ENCODE results near the gene CTNND2.
"Not testable (repeated sequence)": the region's sequence is repeated elsewhere in the genome, so short reads cannot be mapped to it uniquely, and the experiment has no call there.

Gene CTNND2

DNA sequence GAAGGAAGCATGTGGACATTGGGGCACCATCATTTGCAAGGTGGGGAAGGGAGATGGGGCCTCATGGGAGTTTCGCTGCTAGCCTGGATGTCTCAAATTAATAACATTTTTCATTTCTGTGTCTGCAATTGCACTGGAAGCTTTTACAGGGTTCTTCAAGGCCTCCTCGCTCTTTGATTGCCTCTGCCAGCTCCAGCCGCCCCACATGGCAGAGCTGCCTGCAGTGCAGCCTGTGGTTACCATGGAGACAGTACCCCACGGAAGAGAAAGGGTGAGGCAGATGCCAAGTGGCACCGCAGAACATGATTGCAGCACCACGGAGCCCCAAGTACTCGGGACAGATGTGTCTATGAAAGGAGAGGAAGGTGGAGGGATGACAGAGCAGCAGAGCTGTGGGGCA lies 25.4 kb downstream of the CTNND2 start:
- DNase-seq (ENCODE audit: low read depth in 4 of 4, low spot score in 1 of 4) = no peak

DNA sequence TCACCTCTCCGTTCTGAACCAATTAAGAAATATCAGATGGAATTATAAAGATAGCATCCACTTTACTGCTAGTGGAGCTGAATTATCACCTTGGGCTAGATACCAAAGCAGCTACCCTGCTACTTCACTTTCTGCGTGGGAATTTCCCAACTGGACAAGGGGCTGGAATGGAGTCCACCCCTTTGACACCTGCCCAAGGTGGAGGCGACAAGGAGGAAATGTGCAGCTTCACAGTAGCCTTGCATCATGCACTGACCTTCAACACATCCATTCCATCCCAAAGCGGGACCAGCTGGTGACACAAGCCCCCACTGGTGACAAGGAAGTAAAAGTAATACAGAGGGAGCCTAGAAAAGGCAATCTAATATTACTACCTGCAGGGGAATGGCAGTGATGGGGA lies 30.7 kb downstream of the CTNND2 start:
- DNase-seq (ENCODE audit: low read depth in 4 of 4, low spot score in 1 of 4) = no peak

DNA sequence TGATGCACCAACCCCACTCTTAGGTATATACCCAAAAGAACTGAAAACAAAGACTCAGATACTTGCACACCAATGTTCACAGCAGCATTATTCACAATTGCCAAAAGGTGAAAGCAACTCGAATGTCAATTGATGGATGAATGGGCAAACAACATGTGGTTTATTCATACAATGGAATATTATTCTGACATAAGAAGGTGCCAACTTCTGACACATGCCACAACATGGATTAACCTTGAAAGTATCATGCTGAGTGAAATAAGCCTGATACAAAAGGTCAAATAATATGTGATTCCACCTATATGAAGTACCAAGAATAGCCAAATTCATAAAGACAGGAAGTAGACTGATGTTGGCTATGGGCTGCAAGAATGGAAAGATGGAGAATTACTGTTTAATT lies 35.0 kb downstream of the CTNND2 start:
- DNase-seq (ENCODE audit: low read depth in 4 of 4, low spot score in 1 of 4) = no peak

DNA sequence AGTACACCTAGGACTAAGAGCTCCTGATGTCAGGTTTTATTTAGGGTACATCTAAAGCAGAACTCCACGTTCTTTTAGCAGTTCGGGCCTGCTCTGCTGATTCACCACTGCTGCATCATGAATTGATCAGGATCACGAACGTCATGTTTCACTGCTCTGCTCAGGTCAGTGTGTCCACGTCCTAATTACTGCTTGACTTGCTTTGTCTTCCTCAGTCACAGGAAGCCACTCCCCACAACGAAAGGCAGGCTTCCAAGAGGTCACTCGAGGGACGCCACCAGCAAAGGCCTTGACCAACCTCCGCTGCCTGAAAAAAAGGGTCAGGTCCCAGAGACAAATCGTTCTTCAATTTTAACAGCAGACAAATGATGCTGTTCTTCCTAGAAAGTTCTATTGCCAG lies 40.3 kb downstream of the CTNND2 start:
- no peak for DNase-seq (ENCODE audit: low read depth in 4 of 4, low spot score in 1 of 4)

DNA sequence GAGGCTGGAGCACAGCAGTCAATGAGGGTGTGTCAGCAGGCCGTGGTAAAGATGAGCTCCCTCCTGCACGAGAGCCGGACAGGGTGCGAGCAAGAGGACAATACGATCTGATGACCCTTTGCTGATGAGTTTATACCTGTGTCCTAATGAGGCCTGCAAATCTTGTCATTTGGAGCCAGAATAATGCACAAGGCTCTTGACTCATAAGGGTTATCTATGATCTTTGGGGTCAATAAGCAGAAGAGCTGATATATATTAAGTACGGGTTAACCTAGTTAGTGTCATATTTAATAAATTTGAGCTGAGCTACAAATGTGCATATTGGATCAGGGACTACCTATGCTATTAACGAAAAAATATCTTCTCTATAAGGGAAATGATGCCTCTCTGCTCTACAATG lies 46.9 kb downstream of the CTNND2 start:
- DNase-seq (ENCODE audit: low read depth in 4 of 4, low spot score in 1 of 4) = no peak

DNA sequence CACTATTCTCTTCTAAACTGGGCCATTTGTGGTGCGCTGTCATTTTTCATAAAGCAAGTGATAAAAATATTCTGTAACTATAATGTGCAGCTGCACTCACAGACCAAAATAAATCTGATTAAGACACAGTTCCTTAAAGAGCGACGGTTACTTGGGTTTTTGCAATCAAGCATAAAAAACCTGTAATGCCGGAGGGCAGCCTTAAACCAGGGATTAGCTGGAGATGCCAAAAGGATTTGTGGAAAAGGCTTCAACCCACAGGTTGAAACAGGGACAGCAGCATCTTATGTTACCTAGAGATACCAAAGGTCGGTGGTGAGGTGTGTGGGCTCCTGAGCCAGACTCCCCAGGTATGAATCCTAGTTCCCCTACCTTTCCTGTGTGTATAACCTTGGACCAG lies 49.3 kb downstream of the CTNND2 start:
- DNase-seq (ENCODE audit: low read depth in 4 of 4, low spot score in 1 of 4) = no peak

DNA sequence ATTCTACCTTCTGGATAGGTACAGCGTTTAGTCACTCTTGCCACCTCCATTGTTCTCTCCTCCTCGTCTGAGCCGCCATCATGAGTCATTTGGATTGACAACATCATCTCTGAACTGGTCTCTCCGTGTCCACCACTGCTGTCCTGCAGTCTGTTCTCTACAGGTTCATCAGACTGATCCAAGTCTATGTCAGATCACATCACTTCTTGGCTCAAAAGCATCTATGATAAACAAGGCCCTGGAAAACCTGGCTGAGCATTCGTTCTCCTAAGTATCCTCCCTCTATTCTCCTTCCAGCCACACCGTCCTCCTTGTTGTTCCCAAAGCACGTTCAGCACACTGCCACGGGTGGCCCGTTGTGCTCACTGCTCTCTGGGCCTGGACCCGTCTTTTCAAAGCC lies 50.5 kb downstream of the CTNND2 start:
- DNase-seq (ENCODE audit: low read depth in 4 of 4, low spot score in 1 of 4) = no peak

DNA sequence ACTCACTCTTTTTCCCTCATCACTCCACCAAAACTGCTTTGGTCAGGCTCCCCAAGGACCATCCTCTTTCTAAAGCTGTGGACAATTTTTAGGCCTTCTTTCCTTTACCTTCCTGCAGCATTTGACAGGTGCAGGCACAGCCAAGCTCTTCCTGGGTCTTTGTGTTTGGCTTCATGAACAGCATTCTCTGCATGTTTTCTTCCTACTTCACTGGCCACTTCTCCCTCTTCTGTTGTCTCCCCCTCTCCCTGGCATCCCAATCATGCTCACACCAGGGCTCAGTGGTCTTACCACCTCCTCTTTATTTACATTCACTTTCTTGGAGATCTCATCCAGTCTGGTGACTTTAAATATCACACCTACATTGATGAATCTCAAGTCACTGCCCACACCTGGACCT lies 51.1 kb downstream of the CTNND2 start:
- DNase-seq (ENCODE audit: low read depth in 4 of 4, low spot score in 1 of 4) = no peak

DNA sequence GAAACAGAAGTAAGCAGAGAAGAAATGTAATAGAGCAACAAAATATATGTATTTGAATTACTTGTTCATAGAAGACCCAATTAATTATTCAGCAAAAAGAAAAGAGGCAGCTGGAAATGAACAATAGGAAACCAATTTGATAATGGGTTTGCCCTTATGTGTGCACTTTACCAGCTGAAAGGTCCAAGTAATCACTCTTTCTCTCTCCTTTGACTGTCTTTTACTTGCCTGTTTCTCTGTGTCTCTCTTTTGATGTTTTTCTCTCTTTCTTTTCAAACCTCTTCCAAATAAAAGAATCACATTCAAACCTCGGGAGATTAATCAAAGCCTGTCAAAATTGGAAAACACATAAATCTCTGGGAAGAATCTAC lies 51.5 kb downstream of the CTNND2 start:
- no peak for DNase-seq (ENCODE audit: low read depth in 4 of 4, low spot score in 1 of 4)

DNA sequence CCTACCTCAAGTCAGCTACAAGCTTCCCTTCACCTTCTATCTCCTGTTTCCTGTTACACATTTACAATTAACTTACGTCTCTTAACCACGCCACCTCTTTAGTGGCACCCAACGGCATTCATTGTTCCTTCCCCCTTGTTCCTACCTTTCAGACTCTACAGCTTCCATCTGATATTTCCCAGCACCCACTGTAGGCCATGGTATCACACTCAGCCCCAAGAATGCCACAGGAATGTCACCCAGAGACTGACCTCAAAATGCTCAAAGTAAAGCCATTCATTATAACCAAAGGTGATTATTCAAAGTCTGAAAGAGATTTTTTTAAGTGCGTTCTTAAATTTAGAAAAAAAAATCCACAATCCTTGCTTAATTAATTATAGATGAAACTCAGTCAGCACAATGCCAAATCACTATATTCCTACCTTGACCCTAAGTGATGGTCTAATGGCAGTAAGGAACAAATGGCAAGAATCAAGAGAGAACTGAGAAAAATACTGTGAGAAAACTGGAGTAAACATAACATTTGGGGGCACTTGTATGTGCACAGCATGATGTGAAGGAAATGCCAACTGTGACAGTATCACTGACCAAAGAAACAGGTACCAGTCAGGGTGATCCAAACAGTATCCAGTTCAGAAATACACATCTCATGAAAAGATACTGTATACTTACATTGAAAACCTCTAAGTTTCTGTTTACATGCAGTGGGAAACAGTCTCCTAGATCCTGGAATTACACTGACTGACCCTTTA lies 52.1 kb downstream of the CTNND2 start:
- DNase-seq (ENCODE audit: low read depth in 4 of 4, low spot score in 1 of 4) = no peak

DNA sequence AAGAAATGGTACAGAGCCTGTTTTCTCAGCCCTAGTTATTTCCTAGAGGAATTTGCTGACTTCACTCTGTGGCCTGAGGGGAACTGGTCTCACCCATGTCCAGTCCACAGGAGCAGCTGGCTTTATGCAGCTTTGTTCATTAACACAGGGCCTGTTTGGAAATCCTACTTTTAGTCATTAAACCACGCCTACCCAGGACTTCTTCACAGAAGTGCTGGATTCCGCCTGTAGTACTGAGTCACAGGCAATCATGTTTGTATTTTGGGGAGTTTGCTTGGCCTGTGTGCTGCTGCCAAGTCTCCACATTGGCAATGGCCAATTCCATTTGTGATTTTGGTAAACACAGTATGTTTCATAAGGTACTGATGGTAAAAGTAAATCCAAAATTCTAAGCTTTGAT lies 52.8 kb downstream of the CTNND2 start:
- no peak for DNase-seq (ENCODE audit: low read depth in 4 of 4, low spot score in 1 of 4)

DNA sequence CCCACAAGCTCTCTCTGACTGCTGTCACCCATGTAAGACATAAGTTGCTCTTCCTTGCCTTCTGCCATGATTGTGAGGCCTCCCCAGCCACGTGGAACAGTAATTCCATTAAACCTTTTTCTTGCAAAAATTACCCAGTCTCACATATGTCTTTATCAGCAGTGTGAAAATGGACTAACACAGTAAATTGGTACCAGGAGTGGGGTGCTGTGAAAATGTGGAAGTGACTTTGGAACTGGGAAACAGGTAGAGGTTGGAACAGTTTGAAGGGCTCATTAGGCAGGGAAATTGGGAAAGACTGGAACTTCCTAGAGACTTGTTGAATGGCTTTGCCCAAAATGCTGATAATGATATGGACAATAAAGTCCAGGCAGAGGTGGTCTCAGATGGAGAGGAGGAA lies 75.7 kb downstream of the CTNND2 start:
- not testable (repeated sequence) for DNase-seq (ENCODE audit: low read depth in 4 of 4, low spot score in 1 of 4)

DNA sequence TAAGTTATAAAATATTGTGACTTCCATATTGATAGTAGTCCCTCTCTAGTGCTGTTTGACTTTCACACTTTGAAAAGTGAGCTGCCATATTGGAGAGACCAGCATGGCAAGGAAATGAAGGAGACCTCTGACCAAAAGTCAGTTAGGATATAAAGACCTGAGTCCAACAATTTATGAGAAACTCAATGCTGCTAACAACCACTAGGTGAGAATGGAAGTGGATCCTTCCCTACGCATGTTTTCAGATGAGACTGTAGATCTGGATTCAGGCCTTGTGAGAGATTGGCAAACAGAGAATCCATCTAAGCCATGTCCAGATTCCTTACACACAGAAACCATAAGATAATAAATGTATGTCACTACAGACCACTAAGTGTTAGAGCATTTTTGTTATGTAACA lies 81.6 kb downstream of the CTNND2 start:
- DNase-seq (ENCODE audit: low read depth in 4 of 4, low spot score in 1 of 4) = no peak

DNA sequence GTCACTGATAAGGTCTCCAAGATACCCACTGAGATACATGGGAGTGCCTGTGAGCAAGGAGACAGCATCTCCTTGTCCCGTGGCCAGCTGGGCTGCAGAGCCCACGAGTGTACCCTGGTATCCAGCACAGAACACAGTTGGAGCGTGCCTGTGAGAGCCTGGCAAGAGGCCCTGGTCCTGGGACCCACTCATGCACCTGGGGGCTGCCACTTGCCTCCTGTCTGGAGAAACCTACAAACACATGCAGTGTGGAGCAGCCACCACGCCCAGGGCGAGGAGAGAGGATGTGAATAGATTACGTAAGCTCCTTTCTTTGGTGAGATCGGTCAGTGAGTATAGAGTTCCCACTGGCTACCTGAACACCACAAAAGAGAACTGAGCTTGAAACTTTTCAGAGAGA lies 88.3 kb downstream of the CTNND2 start:
- DNase-seq (ENCODE audit: low read depth in 4 of 4, low spot score in 1 of 4) = no peak

DNA sequence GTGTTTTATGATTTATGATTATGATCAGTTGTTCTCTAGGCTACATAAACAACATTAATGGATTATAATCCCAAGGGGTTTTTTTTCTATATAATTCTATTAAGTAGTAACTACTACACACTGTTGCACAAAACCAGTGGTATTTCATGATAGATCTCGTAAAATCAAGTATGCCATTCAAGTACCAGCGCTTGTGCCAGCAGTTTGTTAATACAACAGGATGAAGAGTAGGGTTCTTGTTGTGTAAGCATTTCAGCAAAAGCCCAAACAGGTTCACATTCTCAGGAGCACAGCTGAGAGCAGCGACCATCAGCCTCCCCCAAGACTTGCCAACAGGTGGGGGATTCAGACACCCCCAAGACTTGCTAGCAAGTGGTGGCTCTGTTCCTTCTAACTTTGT lies 88.8 kb downstream of the CTNND2 start:
- no peak for DNase-seq (ENCODE audit: low read depth in 4 of 4, low spot score in 1 of 4)

DNA sequence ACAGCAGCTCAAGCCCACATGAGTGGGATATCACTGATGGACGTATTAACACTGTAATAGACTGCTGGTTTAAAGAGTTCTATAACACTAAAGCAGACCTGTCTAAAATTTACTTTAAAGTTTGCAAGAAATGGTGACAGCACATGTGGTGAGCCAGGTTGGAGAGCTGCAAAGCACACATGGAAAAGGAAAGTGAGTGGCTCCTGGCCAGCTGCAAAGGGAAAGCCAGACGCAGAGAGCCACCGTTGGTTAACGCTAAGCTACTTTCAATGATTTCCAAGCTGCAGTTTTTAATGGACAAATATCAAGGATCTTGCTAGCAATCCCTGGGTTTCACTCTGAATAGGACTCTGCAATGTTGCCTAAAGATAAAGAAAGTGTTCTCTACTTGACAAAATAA lies 89.9 kb downstream of the CTNND2 start:
- no peak for DNase-seq (ENCODE audit: low read depth in 4 of 4, low spot score in 1 of 4)

DNA sequence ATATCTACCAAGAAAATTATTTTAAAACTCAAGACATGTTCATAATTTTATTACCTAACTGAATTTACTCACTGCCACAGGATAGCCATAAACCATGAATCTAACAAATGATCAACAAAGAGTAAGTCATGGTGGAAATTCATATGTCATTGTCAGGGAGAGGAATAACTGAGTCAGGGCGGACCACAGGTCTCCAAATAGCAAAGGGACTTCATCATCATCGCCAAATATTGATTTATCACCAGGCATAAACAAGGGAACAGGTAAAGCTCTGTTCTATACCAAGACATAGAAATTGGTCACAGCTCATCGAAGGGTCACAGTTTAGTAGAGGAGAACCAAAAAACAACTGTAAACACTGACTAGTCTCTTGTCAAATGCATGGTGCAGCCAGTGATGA lies 94.8 kb downstream of the CTNND2 start:
- no peak for DNase-seq (ENCODE audit: low read depth in 4 of 4, low spot score in 1 of 4)

DNA sequence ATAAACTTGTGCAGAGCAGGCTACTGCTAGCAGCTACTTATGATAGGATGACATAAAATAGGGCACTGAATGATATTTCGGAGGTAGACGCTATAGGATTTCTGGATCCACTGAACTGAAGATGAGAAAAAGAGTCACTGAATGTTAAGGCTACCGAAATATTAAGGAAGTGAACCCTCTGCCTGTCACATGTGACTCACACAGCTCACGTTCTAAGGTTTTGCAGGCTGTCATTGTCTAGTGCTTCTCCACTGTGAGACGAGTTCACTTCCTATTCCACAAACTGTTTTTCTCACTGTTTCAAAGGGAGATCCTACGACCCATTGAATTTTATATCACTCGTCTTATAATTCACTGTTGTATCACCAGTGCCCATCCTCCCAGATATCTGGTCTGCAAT lies 100.8 kb downstream of the CTNND2 start:
- DNase-seq (ENCODE audit: low read depth in 4 of 4, low spot score in 1 of 4) = no peak

DNA sequence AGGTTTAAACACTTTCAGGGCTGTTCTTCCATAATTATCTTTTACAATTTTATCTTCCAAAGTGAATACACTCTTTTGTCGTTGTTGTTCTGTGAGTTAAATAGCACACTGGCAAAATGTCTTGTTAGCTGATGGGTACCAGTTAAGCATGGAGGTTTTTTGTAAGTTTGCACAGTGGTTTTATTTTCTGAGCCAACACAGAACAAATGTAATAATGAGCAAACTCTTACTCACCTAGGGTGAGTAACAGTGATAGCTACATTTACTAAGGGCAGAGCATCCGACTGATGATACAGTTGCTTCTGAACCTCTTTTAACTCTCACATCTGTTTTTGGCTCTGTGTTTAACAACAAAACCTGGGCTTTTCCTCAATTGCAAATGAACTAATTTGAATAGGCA lies 103.2 kb downstream of the CTNND2 start:
- DNase-seq (ENCODE audit: low read depth in 4 of 4, low spot score in 1 of 4) = no peak

DNA sequence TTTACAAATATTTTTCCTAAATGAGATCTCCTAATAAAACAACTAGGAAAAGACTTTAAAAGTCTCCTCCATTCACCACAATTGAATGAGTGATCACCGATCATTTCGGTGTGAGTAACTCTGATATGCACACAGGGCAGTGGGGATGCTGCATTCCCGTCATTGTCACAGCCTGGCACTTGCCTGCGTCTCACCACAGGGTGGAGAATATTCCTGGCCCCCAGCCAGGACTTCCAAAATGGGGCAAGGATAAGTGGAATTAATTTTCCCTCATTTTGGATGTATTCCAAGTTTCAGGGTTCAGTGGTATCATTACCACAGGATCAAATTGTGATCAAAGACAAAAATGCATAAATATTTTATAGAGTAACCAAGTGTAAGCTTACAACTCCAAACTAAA lies 107.1 kb downstream of the CTNND2 start:
- DNase-seq (ENCODE audit: low read depth in 4 of 4, low spot score in 1 of 4) = no peak

DNA sequence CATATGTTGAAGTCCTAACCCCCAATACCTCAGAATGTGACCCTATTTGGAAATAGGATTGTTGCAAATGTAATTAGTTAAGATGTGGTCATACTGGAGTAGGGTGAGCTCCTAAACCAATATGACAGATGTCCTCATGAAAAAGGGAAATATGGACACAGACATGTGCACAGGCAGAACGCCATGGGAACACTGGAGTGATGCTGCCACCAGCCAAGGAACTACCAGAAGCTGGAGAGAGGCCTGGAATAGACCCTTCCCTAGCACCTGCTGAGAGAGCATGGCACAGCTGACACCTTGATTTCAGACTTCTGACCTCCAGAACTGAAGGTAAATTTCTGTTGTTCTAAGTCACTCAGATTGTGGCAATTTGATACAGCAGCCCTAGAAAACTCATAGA lies 110.8 kb downstream of the CTNND2 start:
- DNase-seq (ENCODE audit: low read depth in 4 of 4, low spot score in 1 of 4) = no peak

DNA sequence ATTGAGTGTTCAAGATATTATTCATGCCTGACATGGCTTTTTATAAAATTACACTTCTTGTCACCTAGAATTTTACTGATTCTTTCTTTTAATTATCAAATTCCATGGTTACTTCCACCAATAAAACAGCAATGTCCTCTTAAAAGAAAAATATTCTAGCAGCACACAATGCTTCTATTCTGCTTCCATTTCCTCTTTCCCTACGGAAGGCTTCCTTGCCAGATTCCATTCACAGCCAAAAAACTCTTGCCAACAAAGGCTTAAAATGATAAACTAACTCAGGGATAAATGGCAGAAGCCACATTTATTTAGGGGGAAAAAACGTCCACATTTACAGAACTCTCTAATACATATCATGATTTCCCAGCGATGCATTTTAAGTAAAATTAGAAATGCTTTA lies 111.6 kb downstream of the CTNND2 start:
- no peak for DNase-seq (ENCODE audit: low read depth in 4 of 4, low spot score in 1 of 4)

DNA sequence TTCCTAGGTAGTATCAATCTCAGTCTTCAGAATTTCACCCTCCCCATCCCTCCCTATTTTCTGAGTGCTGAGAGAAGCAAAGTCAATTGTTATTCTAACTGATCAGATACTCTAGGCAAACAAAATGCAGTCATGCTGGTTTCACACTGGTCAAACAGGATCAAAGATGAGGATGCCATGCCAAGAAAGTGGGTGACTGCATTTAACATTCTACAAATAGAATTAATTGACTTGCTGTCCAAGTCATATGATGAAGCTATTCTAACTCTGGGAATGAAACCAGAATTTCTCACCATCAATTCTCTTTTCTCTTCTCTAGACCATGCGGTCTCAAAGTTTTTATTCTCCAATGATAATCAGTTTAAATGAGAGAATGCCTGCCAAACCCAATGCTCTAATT lies 112.5 kb downstream of the CTNND2 start:
- DNase-seq (ENCODE audit: low read depth in 4 of 4, low spot score in 1 of 4) = no peak

DNA sequence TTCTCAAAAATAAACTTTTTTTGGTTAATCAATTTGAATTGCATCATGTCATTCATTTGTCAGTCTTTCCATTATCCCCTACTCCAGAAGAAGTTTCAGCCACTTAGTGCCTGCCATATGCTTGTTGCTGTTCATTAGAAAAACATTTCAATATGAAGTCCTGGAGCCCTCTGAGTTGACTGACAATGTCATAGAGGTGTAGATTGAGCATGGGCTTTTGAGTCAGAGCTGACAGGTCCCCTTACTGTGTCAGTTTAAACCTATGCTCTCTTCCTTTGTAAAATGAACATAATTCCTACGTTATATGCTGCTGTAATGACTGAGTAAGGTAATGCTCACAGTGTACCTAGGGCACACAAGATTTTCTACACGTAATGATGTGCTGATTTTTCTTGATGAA lies 114.0 kb downstream of the CTNND2 start:
- DNase-seq (ENCODE audit: low read depth in 4 of 4, low spot score in 1 of 4) = no peak
